Common myeloid progenitor, CD34-positive (primary cell): ENCODE measurements around the gene LORICRIN.
A peak's percentile ranks its signal among the peaks of the same experiment; 100 is the strongest.
"Not testable (repeated sequence)": the region's sequence is repeated elsewhere in the genome, so short reads cannot be mapped to it uniquely, and the experiment has no call there.

Source experiments
- CTCF ChIA-PET: fragments of 350-600 bp; sonication (Branson Sonifier 250); formaldehyde crosslinking; loops from one replicate; lab custom pipeline; 2021; ENCODE audit warnings: antibody characterized with exemption; lab: Charles Lee
- POLR2A ChIA-PET: fragments of 350-600 bp; sonication (Branson Sonifier 250); formaldehyde crosslinking; loops from one replicate; lab custom pipeline; 2021; ENCODE audit warnings: antibody characterized with exemption; lab: Charles Lee
- DNase-seq, 3 donors: peaks; one replicate each; pipeline versions ENCODE4 v3.0.0 to v3.0.0-alpha.2; 2013
- H3K27ac ChIP-seq, 2 experiments: 1 replicate in 1 of 2; 2 replicates in 1 of 2; pipeline ENCODE4 v1.7.0; 2013; ENCODE audit warnings: inconsistent platforms in 2 of 2, low read length in 2 of 2, mild to moderate bottlenecking in 2 of 2, low read depth in 1 of 2, moderate library complexity in 1 of 2; ENCODE audit not compliant: severe bottlenecking in 2 of 2, insufficient read depth in 1 of 2, poor library complexity in 1 of 2
- H3K27me3 ChIP-seq, 5 experiments: replicated peaks in 2 of 5; 1 replicate in 3 of 5; 2 replicates in 2 of 5; pipeline versions ENCODE4 v1.6.1 to v1.7.0; 2013; ENCODE audit warnings: low read length in 4 of 5, mild to moderate bottlenecking in 2 of 5, moderate library complexity in 2 of 5, inconsistent platforms in 1 of 5; ENCODE audit not compliant: insufficient read depth in 5 of 5, control insufficient read depth in 4 of 5
- H3K36me3 ChIP-seq, 4 experiments: 1 replicate in 2 of 4; 2 replicates in 2 of 4; pipeline versions ENCODE4 v1.6.1 to v1.7.0; 2013; ENCODE audit warnings: low read length in 3 of 4, control low read depth in 1 of 4, mild to moderate bottlenecking in 1 of 4; ENCODE audit not compliant: control insufficient read depth in 4 of 4, insufficient read depth in 4 of 4
- H3K4me1 ChIP-seq, 4 experiments: 1 replicate in 3 of 4; 2 replicates in 1 of 4; pipeline versions ENCODE4 v1.6.1 to v1.7.1; 2013; ENCODE audit warnings: low read length in 3 of 4, mild to moderate bottlenecking in 3 of 4, control low read depth in 1 of 4, inconsistent platforms in 1 of 4, moderate library complexity in 1 of 4; ENCODE audit not compliant: control insufficient read depth in 4 of 4, insufficient read depth in 4 of 4; ENCODE audit errors: control extremely low read depth in 1 of 4
- H3K4me3 ChIP-seq, 7 experiments: 1 replicate in 4 of 7; 2 replicates in 3 of 7; pipeline versions ENCODE4 v1.5.1 to v1.7.0; 2013; ENCODE audit warnings: mild to moderate bottlenecking in 7 of 7, low read length in 6 of 7, moderate library complexity in 6 of 7, inconsistent platforms in 2 of 7, low read depth in 2 of 7, control low read depth in 1 of 7; ENCODE audit not compliant: insufficient read depth in 4 of 7, control insufficient read depth in 1 of 7; ENCODE audit errors: extremely low read depth in 1 of 7
- H3K9me3 ChIP-seq, 5 experiments: 1 replicate in 4 of 5; 2 replicates in 1 of 5; pipeline versions ENCODE4 v1.6.1 to v1.7.1; 2013; ENCODE audit warnings: low read length in 4 of 5, mild to moderate bottlenecking in 2 of 5, inconsistent platforms in 1 of 5, low read depth in 1 of 5, moderate library complexity in 1 of 5; ENCODE audit not compliant: control insufficient read depth in 4 of 5, insufficient read depth in 2 of 5; ENCODE audit errors: control extremely low read depth in 1 of 5
- WGBS: methylation state at CpG from one replicate; pipeline ENCODE4 v1.1.5; 2013; ENCODE audit not compliant: insufficient coverage; 5-methylcytosine and 5-hydroxymethylcytosine counted together

LORICRIN gene

DNA sequence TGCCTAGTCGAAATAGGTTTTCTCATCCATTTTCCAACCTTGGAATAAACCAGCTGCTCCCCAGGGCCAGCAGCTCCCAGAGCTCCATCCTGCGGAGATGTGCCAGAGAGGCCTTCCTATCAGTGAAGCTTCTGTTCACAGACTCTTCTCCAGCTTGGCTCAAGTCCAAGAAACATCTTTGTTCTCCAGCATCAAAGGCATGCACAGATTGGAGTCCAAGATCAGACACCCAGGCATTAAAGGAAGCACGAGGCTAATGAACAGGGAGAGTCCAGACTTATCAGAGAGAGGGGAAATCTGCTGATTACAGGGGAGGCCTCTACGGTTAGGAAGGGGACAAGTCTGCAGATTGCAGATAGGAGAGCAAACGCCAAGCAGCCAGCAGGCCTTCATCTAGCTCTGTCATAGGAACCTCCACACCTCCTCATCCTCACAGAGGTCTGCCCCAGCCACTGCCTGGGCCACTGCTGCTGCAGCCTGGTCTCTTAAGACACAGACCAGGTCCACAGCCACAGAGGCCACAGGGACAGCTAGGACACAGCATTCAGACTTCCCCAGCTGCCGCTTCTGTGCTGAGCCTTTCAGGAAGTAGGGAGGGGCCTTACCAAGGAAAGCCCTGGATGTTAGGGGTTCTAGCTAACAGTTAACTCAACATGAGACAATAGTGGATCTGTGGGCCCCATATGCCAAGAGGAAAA lies 38.7 kb upstream of the LORICRIN start:
- CTCF ChIA-PET = interaction anchor here (0.5 to 4.2 kb wide), 4 partner anchors 8 to 546 kb away, joined by 3 to 21 read pairs (median 3); no protein-coding TSS in a partner anchor
- peaks cover 0 to 4% (median 0%) of the 10 kb centered on the region in 5 experiments for H3K27me3 ChIP-seq
- no peak overlapping the region for H3K4me3 ChIP-seq
- WGBS = 41% methylated on average over 6 of the region's 6 CpGs
- no peaks in the 10 kb centered on the region for H3K9me3 ChIP-seq
- POLR2A ChIA-PET = no interaction called here
- no peak overlapping the region for H3K27ac ChIP-seq
- DNase-seq = peak; percentile 7 to 42 (median 25)
- H3K4me1 ChIP-seq = no peaks in the 10 kb centered on the region
- no peaks in the 10 kb centered on the region for H3K36me3 ChIP-seq

DNA sequence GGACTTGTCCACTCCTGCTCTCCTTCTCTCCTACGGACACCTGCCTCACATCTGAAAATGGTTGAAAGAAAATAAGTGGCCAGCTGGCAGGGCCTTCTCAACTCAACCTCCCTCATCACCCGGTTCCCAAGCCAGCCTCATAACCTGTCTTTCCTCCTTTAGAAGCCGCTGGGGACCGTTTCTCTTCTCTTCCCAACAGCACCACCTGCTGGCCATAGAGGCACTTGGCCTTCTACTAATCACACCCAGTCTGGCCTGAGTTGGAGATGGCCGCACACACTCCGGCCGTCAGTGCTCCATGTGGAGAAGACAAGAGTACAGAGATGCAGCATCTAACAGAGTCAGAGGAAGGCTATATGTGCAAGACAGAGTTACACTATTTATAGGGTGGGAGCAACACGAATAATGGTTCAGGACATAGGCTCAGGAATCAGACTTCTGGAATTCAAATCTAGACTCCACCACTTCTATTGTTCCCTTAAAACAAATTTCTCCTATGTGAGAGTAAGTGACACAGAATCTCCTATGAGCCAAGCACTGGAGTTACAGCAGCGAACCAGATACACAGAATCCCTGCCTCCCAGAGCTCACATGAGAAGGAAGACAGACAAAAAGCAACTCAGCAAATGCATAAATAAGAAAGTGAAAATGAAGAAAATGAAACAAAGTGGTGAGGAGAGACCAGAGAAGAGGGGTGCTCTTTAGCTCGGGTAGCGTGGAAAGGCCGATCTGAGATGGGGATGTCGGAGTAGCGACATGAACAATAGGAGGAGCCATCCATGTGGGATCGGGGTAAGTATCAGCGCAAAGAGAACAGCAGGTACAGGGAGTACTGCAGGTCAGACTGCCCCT lies 36.2 kb upstream of the LORICRIN start:
- H3K27me3 ChIP-seq, H3K4me3 ChIP-seq, H3K36me3 ChIP-seq, POLR2A ChIA-PET, H3K9me3 ChIP-seq, H3K4me1 ChIP-seq, H3K27ac ChIP-seq: not testable (repeated sequence)
- peak; percentile 36 to 63 (median 61) for DNase-seq
- WGBS = 77% methylated on average over 9 of the region's 16 CpGs
- CTCF ChIA-PET = interaction anchor here (0.7 to 4.2 kb wide), 3 partner anchors 12 to 353 kb away, joined by 4 to 21 read pairs (median 6); no protein-coding TSS in a partner anchor

DNA sequence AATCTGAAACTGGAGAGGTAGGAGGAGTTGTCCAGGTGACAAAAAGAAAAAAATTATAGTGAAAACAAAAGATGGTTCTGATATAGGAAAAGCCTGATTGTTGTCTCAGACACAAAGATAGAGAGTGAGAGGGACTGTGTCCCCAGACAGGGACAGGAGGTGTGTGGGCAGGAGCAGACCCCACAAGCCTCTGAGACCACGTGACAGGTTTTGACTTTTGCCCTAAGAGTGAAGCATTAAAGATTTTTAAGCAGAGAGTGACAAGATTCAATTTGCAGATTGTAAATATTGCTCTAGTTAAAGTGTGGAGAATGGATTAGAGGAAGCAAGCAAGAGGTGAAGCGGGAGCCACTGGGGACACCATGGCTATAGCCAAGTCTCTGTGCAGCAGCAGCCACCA lies 31.7 kb upstream of the LORICRIN start:
- Histone ChIP-seq H3K4me1 (peaks cover 5 to 16% (median 9%) of the 10 kb centered on the region in 4 experiments), H3K27me3 (peaks cover 0 to 2% (median 0%) of the 10 kb centered on the region in 5 experiments), H3K4me3 (no peak overlapping the region), H3K9me3 (no peaks in the 10 kb centered on the region), H3K36me3 (no peaks in the 10 kb centered on the region), H3K27ac (no peak overlapping the region)
- DNase-seq = no peak
- ChIA-PET CTCF (interaction anchor here (1.1 to 2.4 kb wide), 4 partner anchors 10 to 57 kb away, joined by 3 to 12 read pairs (median 6); partner anchors contain the start of gene PRR9), POLR2A (no interaction called here)
- 100% methylated on average over 2 of the region's 2 CpGs for WGBS

DNA sequence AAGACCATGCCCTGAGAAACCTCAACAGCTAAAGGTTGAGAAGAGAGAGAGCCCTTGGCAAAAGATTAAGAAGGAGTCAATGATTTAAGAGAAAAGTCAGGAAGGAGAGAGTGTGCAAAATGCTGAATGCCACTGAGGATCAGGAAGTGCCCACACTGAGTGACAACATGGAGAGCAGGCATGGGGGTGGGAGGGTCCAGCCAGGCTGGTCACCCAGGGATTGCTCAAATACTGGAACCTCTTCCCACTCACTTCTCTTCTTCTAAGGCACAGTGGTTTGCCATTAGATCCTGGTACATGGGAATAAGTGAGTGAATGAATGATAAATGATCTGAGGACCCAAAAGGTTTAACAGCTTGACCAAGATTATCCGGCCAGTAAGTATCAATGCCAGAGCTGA lies 31.0 kb upstream of the LORICRIN start:
- no peak for DNase-seq
- Histone ChIP-seq H3K9me3 (no peaks in the 10 kb centered on the region), H3K27me3 (peaks cover 0 to 2% (median 0%) of the 10 kb centered on the region in 5 experiments), H3K4me3 (no peak overlapping the region), H3K4me1 (peaks cover 7 to 22% (median 14%) of the 10 kb centered on the region in 4 experiments), H3K36me3 (no peaks in the 10 kb centered on the region), H3K27ac (no peak overlapping the region)
- 90% methylated on average over 1 of the region's 1 CpG for WGBS
- ChIA-PET POLR2A (no interaction called here), CTCF (interaction anchor here (0.5 to 2.4 kb wide), 9 partner anchors 8 to 358 kb away, joined by 3 to 12 read pairs (median 3); no protein-coding TSS in a partner anchor)

DNA sequence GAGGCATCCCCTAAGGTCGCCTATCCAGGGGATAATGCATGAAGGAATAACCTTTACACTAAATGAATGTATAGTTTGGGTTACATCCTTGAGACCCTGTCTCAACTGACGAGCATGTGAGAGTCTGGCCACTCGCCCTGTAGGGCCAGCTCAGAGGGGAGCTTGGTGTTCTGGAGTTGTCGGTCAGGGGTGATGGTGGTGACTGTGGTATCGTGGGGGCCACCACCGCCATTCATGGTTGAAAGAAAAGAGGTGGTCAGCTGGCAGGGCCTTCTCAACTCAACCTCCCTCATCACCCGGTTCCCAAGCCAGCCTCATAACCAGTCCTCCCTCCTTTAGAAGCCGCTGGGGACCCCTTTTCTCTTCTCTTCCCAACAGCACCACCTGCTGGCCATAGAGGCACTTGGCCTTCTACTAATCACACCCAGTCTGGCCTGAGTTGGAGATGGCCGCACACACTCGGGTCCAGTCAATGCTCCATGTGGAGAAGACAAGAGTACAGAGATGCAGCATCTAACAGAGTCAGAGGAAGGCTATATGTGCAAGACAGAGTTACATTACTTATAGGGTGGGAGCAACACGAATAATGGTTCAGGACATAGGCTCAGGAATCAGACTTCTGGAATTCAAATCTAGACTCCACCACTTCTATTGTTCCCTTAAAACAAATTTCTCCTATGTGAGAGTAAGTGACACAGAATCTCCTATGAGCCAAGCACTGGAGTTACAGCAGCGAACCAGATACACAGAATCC lies 30.2 kb upstream of the LORICRIN start:
- CTCF ChIA-PET = interaction anchor here (0.8 to 2.4 kb wide), 9 partner anchors 9 to 359 kb away, joined by 3 to 12 read pairs (median 3); no protein-coding TSS in a partner anchor
- 70% methylated on average over 2 of the region's 12 CpGs for WGBS

DNA sequence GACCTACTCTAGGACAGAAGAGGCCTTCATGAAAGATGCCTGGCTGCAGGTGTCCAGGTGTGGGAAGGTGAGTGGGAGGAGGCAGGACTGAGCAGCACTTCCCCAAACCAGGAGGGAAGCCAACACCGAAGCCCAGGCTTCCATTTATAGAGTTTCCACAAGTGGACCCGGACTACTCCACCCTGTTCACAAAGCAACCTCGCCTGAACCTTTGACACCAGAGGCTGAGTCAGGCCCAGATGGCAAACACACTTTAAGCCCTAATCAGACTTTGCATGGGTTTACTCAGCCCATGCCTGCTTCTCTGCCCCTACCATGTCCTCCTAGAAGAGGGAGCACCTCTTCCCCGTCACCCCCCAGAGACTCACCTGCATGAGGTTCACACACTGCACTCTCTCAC lies 28.1 kb upstream of the LORICRIN start:
- Histone ChIP-seq H3K27ac (no peak overlapping the region), H3K36me3 (no peaks in the 10 kb centered on the region), H3K9me3 (no peaks in the 10 kb centered on the region), H3K4me3 (no peak overlapping the region), H3K27me3 (peaks cover 0 to 2% (median 0%) of the 10 kb centered on the region in 5 experiments), H3K4me1 (peaks cover 7 to 25% (median 17%) of the 10 kb centered on the region in 4 experiments)
- no peak for DNase-seq
- ChIA-PET POLR2A (no interaction called here), CTCF (interaction anchor here (1.2 to 1.3 kb wide), 2 partner anchors 8 to 242 kb away, joined by 3 read pairs; no protein-coding TSS in a partner anchor)
- 95% methylated on average over 4 of the region's 4 CpGs for whole genome bisulfite sequencing

More for the DNA sequence above, 30.2 kb upstream of the LORICRIN start:
- H3K9me3 ChIP-seq, H3K4me3 ChIP-seq, H3K36me3 ChIP-seq, H3K27me3 ChIP-seq, H3K27ac ChIP-seq, POLR2A ChIA-PET: not testable (repeated sequence)
- peak; percentile 14 to 23 (median 22) for DNase-seq
- peaks cover 7 to 25% (median 17%) of the 10 kb centered on the region in 4 experiments for H3K4me1 ChIP-seq
